Measurements from ENCODE around the gene FOXD1.
"Not testable (repeated sequence)": the region's sequence is repeated elsewhere in the genome, so short reads cannot be mapped to it uniquely, and the experiment has no call there.

Gene FOXD1

DNA sequence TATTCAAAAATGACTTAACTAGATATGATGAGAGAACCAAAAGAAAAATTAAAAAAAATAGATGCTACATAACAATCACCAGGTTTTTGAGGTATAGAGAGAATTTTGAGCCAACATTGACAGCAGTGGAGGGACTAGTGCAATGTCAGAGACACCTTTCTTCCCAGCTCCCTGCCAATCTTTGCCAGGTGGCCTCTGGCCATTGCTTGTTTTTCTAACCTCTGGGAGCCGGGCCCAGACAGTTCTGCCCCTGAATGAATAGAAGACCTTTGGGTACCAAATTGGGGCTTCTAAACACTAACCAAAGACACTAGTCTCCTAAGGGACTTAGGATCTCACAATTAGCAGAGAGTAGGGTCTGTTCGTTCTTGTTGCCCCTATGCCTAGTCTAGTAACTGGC, 33.4 kb downstream of the FOXD1 start:
- DNase-seq, result no peak

DNA sequence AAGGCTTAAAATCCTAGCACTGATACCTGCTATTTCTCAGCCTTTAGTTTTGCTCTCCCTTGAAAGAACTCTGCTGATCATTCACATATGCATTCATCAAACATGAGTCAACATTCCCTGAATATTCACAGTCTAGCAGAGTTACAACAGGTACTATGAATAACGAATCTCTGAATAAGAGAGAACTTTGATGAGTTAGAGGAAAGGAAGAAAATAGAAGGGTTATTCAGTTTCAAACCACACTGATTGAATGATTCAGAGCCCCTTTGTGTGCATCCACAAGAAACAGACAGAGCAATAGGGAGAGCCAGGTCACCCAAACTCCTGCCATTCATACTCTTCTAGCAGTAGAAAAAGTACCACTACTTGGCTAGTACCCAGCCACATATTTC, 36.0 kb downstream of the FOXD1 start:
- no peak for DNase-seq

DNA sequence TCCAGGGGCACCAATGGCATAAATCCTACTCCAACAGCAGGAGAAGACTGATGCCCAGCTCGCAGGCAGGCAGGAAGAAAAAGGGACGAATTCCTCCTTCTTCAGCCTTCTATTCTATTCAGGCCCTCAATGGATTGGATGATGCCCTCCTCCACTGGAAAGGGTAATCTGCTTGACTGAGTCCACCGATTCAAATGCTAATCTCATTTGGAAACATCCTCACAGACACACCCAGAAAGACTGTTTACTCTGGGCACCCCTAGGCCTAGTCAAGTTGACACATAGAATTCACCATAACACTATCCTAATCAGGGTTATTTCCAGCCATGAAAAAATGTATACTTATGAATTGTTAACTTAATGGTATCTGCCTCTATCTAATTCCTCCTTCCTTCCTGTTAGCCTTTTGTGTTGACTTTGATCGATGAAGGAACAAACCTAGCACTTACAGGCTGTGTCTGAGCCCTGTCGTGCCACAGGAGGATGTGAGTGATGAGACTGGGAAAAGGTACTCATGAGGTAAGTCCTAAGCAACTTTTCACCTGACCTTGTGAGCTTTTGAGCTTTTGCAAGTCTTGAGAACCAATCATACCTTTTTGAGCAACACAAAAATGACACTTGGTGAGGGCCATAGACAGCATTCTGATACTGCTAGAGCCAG, 36.5 kb downstream of the FOXD1 start:
- no peak for DNase-seq

DNA sequence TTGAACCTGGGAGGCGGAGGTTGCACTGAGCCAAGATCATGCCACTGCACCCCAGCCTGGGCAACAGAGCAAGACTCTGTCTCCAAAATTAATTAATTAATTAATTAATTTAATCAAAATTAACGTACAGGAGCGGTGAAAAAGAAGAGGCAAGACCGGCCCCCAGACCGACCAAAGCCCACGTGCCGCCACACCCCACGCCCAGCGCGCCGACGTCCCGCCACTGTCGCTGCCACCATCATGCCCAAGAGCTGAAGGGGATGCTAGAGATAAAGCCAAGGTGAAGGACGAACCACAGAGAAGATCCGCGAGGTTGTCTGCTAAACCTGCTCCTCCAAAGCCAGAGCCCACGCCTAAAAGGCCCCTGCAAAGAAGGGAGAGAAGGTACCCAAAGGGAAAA, 38.6 kb downstream of the FOXD1 start:
- not testable (repeated sequence) for DNase-seq

DNA sequence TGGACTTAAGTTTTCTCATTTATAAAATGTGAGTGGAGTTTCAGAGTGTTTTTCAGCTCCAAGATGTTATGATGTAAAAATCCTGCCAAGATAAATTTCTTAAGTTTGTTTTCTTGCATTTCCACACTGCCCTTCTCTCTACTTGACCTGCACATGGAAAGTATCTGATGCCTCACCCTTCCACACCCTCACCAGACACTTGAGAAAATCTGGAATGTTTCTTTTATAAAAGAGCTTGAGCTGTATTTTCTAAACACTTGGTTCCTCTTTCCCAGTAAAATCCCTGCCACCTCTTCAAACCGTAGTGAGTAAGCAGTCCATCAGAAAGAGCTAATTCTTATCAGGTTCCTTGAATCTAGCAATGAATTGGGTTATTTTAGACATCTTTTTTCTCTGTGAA, 42.9 kb downstream of the FOXD1 start:
- no peak for DNase-seq

DNA sequence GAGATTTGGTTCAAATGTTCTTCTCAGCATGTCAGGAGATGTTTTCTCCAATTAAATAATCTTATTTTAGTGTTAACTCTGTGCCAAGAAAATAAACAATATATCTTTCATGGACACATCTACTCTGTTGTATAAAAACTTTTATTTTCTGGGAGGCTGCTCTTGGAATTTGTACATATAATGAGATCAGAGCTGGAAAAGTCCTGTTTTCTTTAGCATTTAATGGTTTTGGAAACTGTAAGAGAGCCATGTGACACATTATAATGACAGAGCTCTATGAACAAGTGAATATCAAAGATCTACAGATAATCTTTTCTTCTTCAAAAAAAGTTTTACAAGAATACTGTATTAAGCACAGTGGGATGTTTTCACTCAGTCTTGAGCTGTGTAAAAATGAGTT, 48.8 kb downstream of the FOXD1 start:
- DNase-seq, result no peak
